Epidermal melanocyte (primary cell): Measurements from ENCODE around the gene HSD17B8.

Experiments used
- DNase-seq: peaks from one replicate; pipeline ENCODE4 v3.0.0; 2011; ENCODE audit warnings: low spot score; ENCODE audit not compliant: insufficient read length

HSD17B8 gene

DNA sequence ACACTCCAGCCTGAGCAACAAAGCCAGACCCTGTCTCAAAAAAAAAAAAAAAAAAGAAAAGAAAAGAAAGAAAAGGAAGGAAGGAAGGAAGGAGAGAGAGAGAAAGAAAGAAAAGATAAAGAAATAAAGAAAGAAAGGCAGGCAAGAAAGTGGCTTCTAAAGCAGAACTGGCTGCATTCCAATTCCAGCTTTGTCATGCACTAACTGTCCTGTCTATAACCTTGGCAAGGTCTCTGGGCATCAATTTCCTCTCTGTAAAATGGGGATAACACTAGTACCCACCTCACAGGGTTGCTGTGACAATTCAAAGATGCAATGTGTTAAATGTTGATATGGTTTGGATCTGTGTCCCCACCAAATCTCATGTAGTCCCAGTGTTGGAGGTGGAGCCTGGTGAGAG lies 31.9 kb downstream of the HSD17B8 start:
- DNase-seq: no peak

DNA sequence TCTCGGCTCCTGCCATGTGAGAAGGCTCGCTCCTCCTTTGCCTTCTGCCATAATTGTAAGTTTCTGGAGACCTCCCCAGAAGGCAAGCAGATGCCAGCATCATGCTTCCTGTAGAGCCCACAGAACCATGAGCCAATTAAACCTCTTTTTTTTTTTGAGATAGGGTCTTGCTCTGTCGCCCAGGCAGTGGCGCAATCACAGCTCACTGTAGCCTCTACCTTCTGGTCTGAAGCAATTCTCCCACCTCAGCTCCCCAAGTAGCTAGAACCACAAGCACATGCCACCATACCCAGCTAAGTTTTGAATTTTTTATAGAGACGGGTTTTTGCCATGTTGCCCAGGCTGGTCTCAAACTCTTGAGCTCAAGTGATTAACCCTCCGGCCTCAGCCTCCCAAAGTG lies 32.4 kb downstream of the HSD17B8 start:
- DNase-seq: no peak

GRCh38 chr6:33237741-33238140 lies 33.3 kb downstream of the HSD17B8 start:
- DNase-seq: no peak

DNA sequence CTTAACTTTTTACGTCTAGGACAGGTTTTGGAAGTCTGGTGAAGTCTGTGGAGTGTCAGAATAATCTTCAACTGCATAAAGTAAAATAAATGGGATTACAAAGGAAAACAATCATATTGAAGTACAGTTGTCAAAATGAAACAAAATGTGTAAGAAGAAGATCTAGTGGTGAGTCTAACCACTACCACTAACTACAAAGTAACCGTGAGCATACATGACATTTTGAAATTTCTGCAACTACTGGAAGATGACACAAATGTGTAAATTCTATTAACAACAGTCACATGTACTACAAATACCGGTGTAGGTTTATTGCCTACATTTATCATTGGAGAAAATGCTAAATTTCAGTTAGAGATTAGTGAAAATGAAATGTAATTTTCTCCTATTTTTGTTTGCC lies 37.5 kb downstream of the HSD17B8 start:
- DNase-seq: no peak

- no peak for DNase-seq
Measured at GRCh38 chr6:33243476-33243875, 39.0 kb downstream of the HSD17B8 start.

DNA sequence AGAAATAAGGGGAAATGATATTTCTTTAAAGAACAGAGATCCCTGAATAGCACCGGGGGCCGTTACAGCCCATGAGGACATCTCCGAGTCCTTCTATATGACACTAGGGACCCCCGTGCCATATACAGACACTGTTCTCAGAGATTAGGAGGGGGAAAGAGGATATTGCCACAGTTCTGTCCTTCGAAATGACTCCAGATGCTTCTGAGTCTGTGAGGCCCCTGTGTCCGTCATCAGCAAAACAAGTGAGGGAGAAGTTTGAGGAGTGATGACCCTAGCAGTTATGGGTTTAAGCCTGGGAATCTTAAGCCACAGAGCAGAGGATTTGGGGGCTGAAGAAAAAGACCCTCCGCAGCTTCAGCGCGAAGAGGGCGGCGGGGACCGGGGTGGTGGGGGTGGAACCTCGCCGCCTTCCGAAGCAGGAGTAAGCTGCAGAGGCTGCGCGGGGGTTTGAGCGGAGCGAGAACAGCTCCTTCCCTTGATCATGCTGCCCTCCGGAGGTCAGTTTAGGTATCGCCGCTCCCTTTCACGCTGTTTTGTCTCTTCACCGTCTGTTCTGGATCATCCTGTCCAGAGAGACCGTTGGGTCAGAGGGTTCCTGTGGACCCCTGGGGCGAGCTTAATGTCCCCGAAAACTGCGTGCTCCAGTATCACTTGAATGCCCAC lies 43.7 kb downstream of the HSD17B8 start:
- peak; percentile 59 for DNase-seq

GRCh38 chr6:33248643-33248931 lies 44.1 kb downstream of the HSD17B8 start:
- no peak for DNase-seq

DNA sequence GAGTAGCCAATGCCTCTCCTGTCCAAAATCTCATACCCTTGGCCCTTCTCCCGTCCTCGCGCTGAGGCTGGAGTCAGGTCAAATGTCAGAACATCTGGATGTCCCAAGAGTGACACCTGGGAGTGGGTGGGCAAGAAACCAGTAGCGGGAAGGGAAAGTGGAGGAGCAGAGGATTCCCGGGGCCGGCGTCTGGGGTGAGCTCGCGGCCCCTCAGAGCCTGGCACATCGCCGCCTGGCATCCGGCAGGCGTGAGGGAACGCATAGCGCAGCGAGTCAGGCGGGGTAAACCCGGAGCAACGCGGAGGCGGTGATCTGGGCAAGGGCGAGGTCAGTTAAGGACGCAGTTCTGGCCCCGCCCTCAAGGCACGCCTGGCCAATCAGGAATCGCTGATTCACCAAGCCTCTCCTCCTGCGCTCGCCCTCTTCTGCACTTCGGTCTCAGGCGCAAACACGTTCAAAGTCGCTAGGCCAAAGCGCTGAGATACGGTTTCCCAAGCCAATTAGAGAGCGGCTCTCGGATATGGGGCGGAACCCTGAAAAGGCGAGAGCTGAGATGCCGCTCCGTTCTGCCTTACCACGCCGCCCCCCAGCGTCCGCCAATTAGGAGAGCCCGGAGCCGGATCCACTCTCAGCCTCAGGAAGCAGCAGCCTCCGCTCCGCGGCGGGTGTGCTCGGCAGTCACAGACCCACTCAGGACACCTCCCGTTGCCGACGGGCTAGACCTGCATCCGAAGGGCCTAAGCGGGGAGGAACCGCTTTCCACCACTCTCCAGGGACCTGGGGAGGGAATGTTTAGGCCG lies 44.7 kb downstream of the HSD17B8 start:
- DNase-seq: peak; percentile 86

DNA sequence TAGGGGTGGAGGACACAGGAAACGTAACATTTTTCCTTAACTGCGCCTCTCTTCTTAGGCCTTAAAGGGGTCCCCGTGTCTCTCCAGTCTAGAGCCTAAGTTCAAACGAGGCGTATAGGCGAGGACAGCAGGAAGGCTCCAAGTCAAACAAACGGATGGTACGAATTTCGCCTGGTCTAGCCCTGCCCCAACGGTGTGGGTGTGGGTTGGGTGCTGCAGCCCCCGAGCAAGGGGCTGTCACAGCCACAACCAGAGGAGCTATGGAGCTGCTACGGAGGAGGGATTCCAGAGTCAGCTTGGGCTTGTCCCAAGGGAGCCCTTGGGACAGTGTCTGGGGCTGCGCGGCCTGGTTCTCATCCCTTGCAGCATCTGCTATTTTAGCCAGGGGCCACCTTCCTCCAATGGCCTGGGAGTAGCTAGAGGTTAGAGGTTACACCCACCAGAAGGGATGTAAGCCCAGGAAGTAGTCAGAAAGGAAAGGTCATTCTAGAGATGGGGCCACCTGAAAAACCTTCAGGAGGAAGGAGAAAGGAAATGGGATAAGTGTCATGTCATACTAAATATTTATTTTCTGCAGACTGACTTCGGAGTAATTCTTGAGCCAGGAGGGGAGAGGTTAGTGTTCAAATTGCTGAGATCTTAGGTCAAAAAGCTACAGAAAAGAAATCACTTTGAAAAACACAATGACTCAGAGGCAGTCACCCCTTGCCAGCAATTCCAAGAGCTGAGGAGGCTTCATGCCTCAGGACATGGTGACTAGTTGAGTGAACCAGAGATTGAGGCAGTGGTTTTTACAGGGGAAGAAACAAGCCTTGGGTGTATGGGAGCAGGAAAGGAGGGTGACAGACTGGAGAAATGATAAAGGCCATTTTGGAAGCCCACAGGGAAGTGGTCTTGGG lies 45.5 kb downstream of the HSD17B8 start:
- DNase-seq: no peak

GRCh38 chr6:33250731-33251130 lies 46.3 kb downstream of the HSD17B8 start:
- DNase-seq: no peak

- no peak for DNase-seq
Measured at GRCh38 chr6:33251395-33252012, 47.0 kb downstream of the HSD17B8 start.

DNA sequence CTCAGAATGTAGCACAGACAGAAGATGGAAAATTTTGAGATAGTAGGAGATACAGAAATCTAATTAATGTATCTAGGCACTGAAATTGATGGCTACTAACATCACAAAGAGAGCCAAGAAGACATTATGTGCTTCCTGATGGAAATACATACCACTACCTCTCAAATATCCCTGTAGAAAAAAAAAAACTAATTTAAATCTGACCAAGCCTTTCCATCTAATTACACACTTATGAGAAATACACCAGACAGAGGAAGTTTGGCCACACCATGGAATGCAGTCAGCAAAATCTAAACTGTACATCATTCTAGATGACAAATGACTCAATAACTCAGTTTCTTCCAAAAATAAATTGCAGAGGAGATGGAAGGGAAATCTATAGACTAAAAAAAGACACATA lies 48.3 kb downstream of the HSD17B8 start:
- no peak for DNase-seq

DNA sequence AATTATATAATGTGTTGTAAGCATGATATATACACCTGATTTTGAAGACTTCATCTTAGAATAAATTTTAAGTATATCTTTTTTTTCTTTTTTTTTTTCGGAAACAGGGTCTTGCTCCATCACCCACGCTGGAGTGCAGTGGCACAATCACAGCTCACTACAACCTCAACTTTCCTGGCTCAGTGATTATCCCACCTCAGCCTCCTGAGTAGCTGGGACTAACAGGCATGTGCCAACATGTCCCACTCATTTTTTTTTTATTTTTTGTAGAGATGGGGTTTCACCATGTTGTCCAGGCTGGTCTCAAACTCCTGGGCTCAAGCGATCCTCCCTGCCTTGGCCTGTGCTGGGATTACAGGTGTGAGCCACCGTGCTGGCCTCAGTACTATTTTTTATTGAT lies 50.1 kb downstream of the HSD17B8 start:
- DNase-seq: no peak
